SK-N-SH (cell line): Measurements from ENCODE around the gene TCF7L2. TPM values are rescaled to one million over a fixed set of nuclear protein-coding genes. Genes with fewer than 3 reads are reported as not detected.

Source experiments
- CTCF ChIA-PET: fragments of 300-600, 350-600 bp; formaldehyde crosslinking; extraction: SDS; loops from one replicate; lab custom pipeline; 2021; lab: Yijun Ruan, JAX
- POLR2A ChIA-PET: fragments of 350-600 bp; sonication (Branson Sonifier 250); formaldehyde crosslinking; extraction: SDS; loops from one replicate; lab custom pipeline; 2020; ENCODE audit warnings: antibody characterized with exemption, inconsistent platforms; lab: Yijun Ruan, JAX
- DNase-seq: peaks from one replicate; pipeline ENCODE4 v3.0.0; 2012
- H2AFZ ChIP-seq: fragments of 200-600 bp; sonication (generic); 2 replicates; pipeline ENCODE4 v1.8.1; 2016; ENCODE audit warnings: antibody characterized with exemption, mild to moderate bottlenecking, low read depth
- H3F3A ChIP-seq: fragments of 200-600 bp; sonication (generic); replicated peaks from 2 replicates; pipeline ENCODE3; 2016; ENCODE audit warnings: antibody characterized with exemption, mild to moderate bottlenecking; ENCODE audit not compliant: insufficient read depth
- H3K27ac ChIP-seq, 2 experiments: fragments of 200-500 bp in 1 of 2; fragments of 200-600 bp in 1 of 2; sonication (Bioruptor generic) in 1 of 2; sonication (generic), shearing (Covaris generic) in 1 of 2; 2 replicates each; pipeline versions ENCODE4 v1.5.1 to v1.6.1; 2014 to 2016; ENCODE audit warnings: low read depth in 2 of 2, inconsistent platforms in 1 of 2, low read length in 1 of 2, mild to moderate bottlenecking in 1 of 2, mixed read lengths in 1 of 2
- H3K27me3 ChIP-seq: fragments of 200-600 bp; sonication (generic), shearing (Covaris generic); 2 replicates; pipeline ENCODE4 v1.6.1; 2016; ENCODE audit warnings: mixed run types; ENCODE audit not compliant: insufficient read depth
- H3K36me3 ChIP-seq, 2 experiments: fragments of 200-500 bp in 1 of 2; fragments of 200-600 bp in 1 of 2; sonication (Bioruptor generic) in 1 of 2; sonication (generic) in 1 of 2; replicated peaks in 1 of 2; 2 replicates each; pipeline versions ENCODE3 to v1.5.1; 2014 to 2016; ENCODE audit warnings: low read length in 1 of 2, mild to moderate bottlenecking in 1 of 2; ENCODE audit not compliant: insufficient read depth in 2 of 2, control insufficient read depth in 1 of 2
- H3K4me1 ChIP-seq, 2 experiments: fragments of 200-500 bp in 1 of 2; fragments of 200-600 bp in 1 of 2; sonication (Bioruptor generic) in 1 of 2; sonication (generic), shearing (Covaris generic) in 1 of 2; 2 replicates each; pipeline versions ENCODE4 v1.5.1 to v1.6.1; 2014 to 2016; ENCODE audit warnings: low read depth in 1 of 2, low read length in 1 of 2, mixed run types in 1 of 2; ENCODE audit not compliant: insufficient read depth in 2 of 2, control insufficient read depth in 1 of 2
- H3K4me2 ChIP-seq: fragments of 200-600 bp; sonication (generic), shearing (Covaris generic); 2 replicates; pipeline ENCODE4 v1.6.1; 2017; ENCODE audit warnings: mixed run types
- H3K4me3 ChIP-seq, 2 experiments: fragments of 200-500 bp in 1 of 2; fragments of 200-600 bp in 1 of 2; sonication (Bioruptor generic) in 1 of 2; sonication (generic), shearing (Covaris generic) in 1 of 2; 2 replicates each; pipeline versions ENCODE4 v1.5.1 to v1.8.1; 2014 to 2016; ENCODE audit warnings: low read depth in 2 of 2, inconsistent platforms in 1 of 2, low read length in 1 of 2, mild to moderate bottlenecking in 1 of 2, mixed read lengths in 1 of 2, moderate library complexity in 1 of 2
- H3K79me2 ChIP-seq: fragments of 200-600 bp; sonication (generic); 2 replicates; pipeline ENCODE4 v1.8.1; 2017; ENCODE audit warnings: mild to moderate bottlenecking; ENCODE audit not compliant: insufficient read depth
- H3K9ac ChIP-seq: fragments of 200-600 bp; sonication (generic); 2 replicates; pipeline ENCODE4 v1.6.1; 2017; ENCODE audit warnings: mixed run types
- H3K9me2 ChIP-seq: fragments of 200-600 bp; sonication (generic); 2 replicates; pipeline ENCODE4 v1.6.1; 2017; ENCODE audit warnings: mixed run types
- H3K9me3 ChIP-seq: fragments of 200-600 bp; sonication (generic); 2 replicates; pipeline ENCODE4 v1.6.1; 2017; ENCODE audit warnings: mixed run types, mild to moderate bottlenecking, moderate library complexity
- H4K20me1 ChIP-seq: fragments of 200-600 bp; sonication (generic); 2 replicates; pipeline ENCODE4 v1.6.1; 2017; ENCODE audit warnings: mild to moderate bottlenecking, mixed run types; ENCODE audit not compliant: insufficient read depth
- CTCF ChIP-seq: fragments of 200-600 bp; sonication (generic); IDR thresholded peaks from 2 replicates; pipeline ENCODE4 v1.6.1; 2017; ENCODE audit warnings: antibody characterized with exemption, mild to moderate bottlenecking, moderate library complexity
- FOXM1 ChIP-seq: IDR thresholded peaks from 2 replicates; pipeline ENCODE4 v1.4.0; 2012; ENCODE audit warnings: low read depth, mild to moderate bottlenecking
- GATA2 ChIP-seq: sonication (generic); formaldehyde crosslinking; IDR thresholded peaks from 2 replicates; pipeline ENCODE4 v1.5.0; 2020; ENCODE audit warnings: mild to moderate bottlenecking, missing genetic modification reagents
- IRF3 ChIP-seq: fragments of 150-350 bp; IDR thresholded peaks from 2 replicates; pipeline ENCODE4 v1.6.1; 2016; ENCODE audit warnings: mild to moderate bottlenecking, low read depth, low read length
- MAX ChIP-seq: IDR thresholded peaks from 2 replicates; pipeline ENCODE4 v1.4.0; 2012; ENCODE audit warnings: low read depth
- MEF2A ChIP-seq: IDR thresholded peaks from 2 replicates; pipeline ENCODE4 v1.4.0; 2012; ENCODE audit warnings: low read depth, borderline replicate concordance
- NFIC ChIP-seq: IDR thresholded peaks from 2 replicates; pipeline ENCODE4 v1.4.0; 2012; ENCODE audit warnings: borderline replicate concordance
- PBX3 ChIP-seq: IDR thresholded peaks from 2 replicates; pipeline ENCODE4; 2012
- POLR2AphosphoS5 ChIP-seq: IDR thresholded peaks from 2 replicates; pipeline ENCODE4 v1.6.1; 2012; ENCODE audit warnings: low read depth, low read length
- RFX5 ChIP-seq: IDR thresholded peaks from 2 replicates; pipeline ENCODE4 v1.6.1; 2012; ENCODE audit warnings: mild to moderate bottlenecking, improper control_type of control experiment, low read length
- ZBTB33 ChIP-seq: IDR thresholded peaks from 2 replicates; pipeline ENCODE4 v1.4.0; 2012; ENCODE audit warnings: low read depth, borderline replicate concordance
- whole genome bisulfite sequencing: methylation state at CpG from one replicate; pipeline ENCODE4 v1.1.6; 2017; ENCODE audit warnings: low lambda C conversion rate; 5-methylcytosine and 5-hydroxymethylcytosine counted together
- polyA plus RNA-seq, 3 experiments: library from polyadenylated mRNA; depleted of rRNA; stranded (reverse); fragments of >200 nt; gene quantifications; 2 replicates each; pipeline ENCODE4 v1.2.3, GENCODE V29; 2012

The TCF7L2 gene
- polyA plus RNA-seq, 1 of the 3 experiments (the other 2 are of a cell fraction): 10.2 TPM

- no peak overlapping the region for H2AFZ ChIP-seq
- H3K27ac ChIP-seq: no peak overlapping the region
- no peak overlapping the region for H3K9ac ChIP-seq
- peaks cover 13% of the 10 kb centered on the region for H3F3A ChIP-seq
- DNase-seq: no peak
- TF ChIP-seq MAX (no peak), PBX3 (no peak), POLR2AphosphoS5 (no peak), NFIC (no peak), MEF2A (no peak), CTCF (0 out of 2 replicates have a peak, but pooled peaks have one; percentile 11), FOXM1 (no peak)
- H4K20me1 ChIP-seq: no peaks in the 10 kb centered on the region
- no peak overlapping the region for H3K4me2 ChIP-seq
- ChIA-PET POLR2A (no interaction called here), CTCF (no interaction called here)
- H3K4me3 ChIP-seq: no peak overlapping the region
- no peaks in the 10 kb centered on the region for H3K36me3 ChIP-seq
- H3K4me1 ChIP-seq: peaks cover 22% of the 10 kb centered on the region in 2 experiments
- WGBS: 89% methylated on average over 14 of the region's 14 CpGs
- H3K79me2 ChIP-seq: peaks cover 14% of the 10 kb centered on the region; the same call in 1 of the 2 replicates
- H3K9me3 ChIP-seq: no peaks in the 10 kb centered on the region
- H3K9me2 ChIP-seq: no peaks in the 10 kb centered on the region
- no peaks in the 10 kb centered on the region for H3K27me3 ChIP-seq
Observed at GRCh38 chr10:113063043-113063967, 113.3 kb downstream of the TCF7L2 start.

GRCh38 chr10:113064039-113064438 lies 114.0 kb downstream of the TCF7L2 start:
- H3K9ac ChIP-seq: no peak overlapping the region
- CTCF ChIA-PET: interaction anchor here (0.6 to 1.1 kb wide), 3 partner anchors 11 to 32 kb away, joined by 3 read pairs; no protein-coding TSS in a partner anchor
- POLR2A ChIA-PET: no interaction called here

More at GRCh38 chr10:113064039-113064438, 114.0 kb downstream of the TCF7L2 start:
- no peak for TF ChIP-seq PBX3
- TF ChIP-seq RFX5: no peak
- TF ChIP-seq ZBTB33: no peak
- no peak for TF ChIP-seq GATA2 (CRISPR knock-in tag)
- TF ChIP-seq IRF3: no peak
- no peak for TF ChIP-seq POLR2AphosphoS5
- Histone ChIP-seq H3K9me3 (no peaks in the 10 kb centered on the region), H3K4me2 (no peak overlapping the region), H3K36me3 (no peaks in the 10 kb centered on the region), H3K79me2 (peaks cover 11% of the 10 kb centered on the region; the same call in 1 of the 2 replicates), H3K4me3 (no peak overlapping the region), H3K27ac (no peak overlapping the region), H3K27me3 (no peaks in the 10 kb centered on the region), H2AFZ (no peak overlapping the region), H4K20me1 (no peaks in the 10 kb centered on the region), H3K9me2 (no peaks in the 10 kb centered on the region), H3K4me1 (peaks cover 14 to 15% of the 10 kb centered on the region in 2 experiments), H3F3A (peaks cover 8% of the 10 kb centered on the region)
- WGBS: 93% methylated on average over 5 of the region's 5 CpGs
- no peak for DNase-seq
